HAP-1 (cell line): ENCODE measurements around the gene DGKA.
A peak's percentile ranks its signal among the peaks of the same experiment; 100 is the strongest.
"Not testable (repeated sequence)": the region's sequence is repeated elsewhere in the genome, so short reads cannot be mapped to it uniquely, and the experiment has no call there.

Source experiments
- DNase-seq, 2 experiments: peaks; one replicate each; pipeline ENCODE4 v3.0.0-alpha.2; 2016 to 2020; ENCODE audit warnings: low spot score in 2 of 2
- H3K27me3 ChIP-seq: fragments of 250-450 bp; sonication (Bioruptor Pico); 2 replicates; pipeline ENCODE4 v1.5.1; 2020; ENCODE audit warnings: low read depth, mild to moderate bottlenecking, moderate library complexity
- H3K36me3 ChIP-seq: fragments of 250-450 bp; sonication (Bioruptor Pico); replicated peaks from 2 replicates; pipeline ENCODE4 v1.5.1; 2020; ENCODE audit warnings: mild to moderate bottlenecking
- H3K4me1 ChIP-seq: fragments of 250-450 bp; sonication (Bioruptor Pico); 2 replicates; pipeline ENCODE4 v1.5.1; 2020; ENCODE audit warnings: mild to moderate bottlenecking
- H3K4me3 ChIP-seq: fragments of 250-450 bp; sonication (Bioruptor Pico); 2 replicates; pipeline ENCODE4 v1.5.1; 2020; ENCODE audit warnings: mild to moderate bottlenecking, moderate library complexity
- H3K9me3 ChIP-seq: fragments of 250-450 bp; sonication (Bioruptor Pico); 2 replicates; pipeline ENCODE4 v1.5.1; 2020; ENCODE audit warnings: mild to moderate bottlenecking, moderate library complexity
- in situ Hi-C: fragments of 300-500 bp; cut with MboI; formaldehyde crosslinking; loops from 3 replicates; pipeline ENCODE4 v1.14.3; 2020; ENCODE audit warnings: low sequenced_read_pairs, inconsistent platforms, mixed read lengths

DGKA gene

DNA sequence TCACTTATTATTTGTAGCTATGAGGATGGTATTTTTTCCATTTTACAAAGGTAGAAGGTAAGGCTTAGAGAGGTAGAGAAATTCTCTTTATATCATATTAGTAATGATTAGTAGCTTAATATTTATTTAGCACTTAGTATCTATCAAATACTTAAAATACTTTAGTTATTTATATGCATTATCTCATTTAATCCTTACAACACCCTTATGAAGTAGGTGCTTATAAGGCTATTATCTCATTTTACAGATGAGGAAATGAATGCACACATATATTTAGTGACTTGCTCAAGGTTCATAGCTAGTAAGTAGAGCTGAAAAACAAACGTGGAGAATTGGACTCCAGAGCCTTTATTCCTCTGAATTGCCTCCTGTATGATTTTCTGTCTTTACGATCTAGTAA lies 53.9 kb downstream of the DGKA start:
- H3K27me3 ChIP-seq: no peaks in the 10 kb centered on the region
- no peak overlapping the region for H3K4me3 ChIP-seq
- DNase-seq: no peak
- no peaks in the 10 kb centered on the region for H3K4me1 ChIP-seq
- peaks cover 26% of the 10 kb centered on the region for H3K36me3 ChIP-seq
- in situ Hi-C loops: no loop called here
- no peaks in the 10 kb centered on the region for H3K9me3 ChIP-seq

DNA sequence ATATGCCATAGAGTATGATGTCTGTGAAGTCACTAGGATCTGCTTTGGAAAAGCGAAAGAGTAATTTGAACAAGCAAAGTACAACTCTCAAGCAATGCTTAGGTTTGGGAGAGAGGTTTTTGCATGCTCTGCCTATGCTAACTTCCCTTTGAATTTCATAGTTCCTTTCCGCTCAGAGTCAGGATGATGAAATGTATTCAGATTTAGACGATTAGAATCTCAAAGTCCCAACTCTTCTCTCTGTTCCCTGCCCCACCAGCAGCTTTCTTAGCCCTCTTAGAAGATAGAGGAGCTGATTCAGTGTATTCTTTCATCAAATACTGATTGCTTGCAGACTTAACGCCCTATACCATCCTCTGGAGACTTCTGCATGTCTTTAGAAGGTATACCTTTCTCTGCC lies 54.4 kb downstream of the DGKA start:
- in situ Hi-C loops: no loop called here
- H3K4me3 ChIP-seq: no peak overlapping the region
- DNase-seq: no peak
- H3K36me3 ChIP-seq: peaks cover 30% of the 10 kb centered on the region
- no peaks in the 10 kb centered on the region for H3K9me3 ChIP-seq
- no peaks in the 10 kb centered on the region for H3K4me1 ChIP-seq
- no peaks in the 10 kb centered on the region for H3K27me3 ChIP-seq

DNA sequence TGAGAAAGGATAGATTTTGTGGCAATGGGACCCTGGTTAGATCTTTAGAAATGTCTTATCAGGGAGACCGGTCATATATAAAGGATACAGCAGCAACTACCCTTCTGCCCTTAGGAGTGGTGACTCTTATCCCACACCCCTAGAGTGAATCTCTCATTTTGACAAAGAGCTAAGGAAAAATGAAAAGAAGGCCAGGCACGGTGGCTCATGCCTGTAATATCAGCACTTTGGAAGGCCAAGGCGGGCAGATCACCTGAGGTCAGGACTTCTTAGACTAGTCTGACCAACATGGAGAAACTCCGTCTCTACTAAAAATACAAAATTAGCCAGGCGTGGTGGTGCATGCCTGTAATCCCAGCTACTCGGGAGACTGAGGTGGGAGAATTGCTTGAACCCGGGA lies 55.0 kb downstream of the DGKA start:
- H3K36me3 ChIP-seq: peaks cover 31% of the 10 kb centered on the region
- in situ Hi-C loops, DNase-seq, H3K27me3 ChIP-seq, H3K4me1 ChIP-seq, H3K9me3 ChIP-seq, H3K4me3 ChIP-seq: not testable (repeated sequence)

DNA sequence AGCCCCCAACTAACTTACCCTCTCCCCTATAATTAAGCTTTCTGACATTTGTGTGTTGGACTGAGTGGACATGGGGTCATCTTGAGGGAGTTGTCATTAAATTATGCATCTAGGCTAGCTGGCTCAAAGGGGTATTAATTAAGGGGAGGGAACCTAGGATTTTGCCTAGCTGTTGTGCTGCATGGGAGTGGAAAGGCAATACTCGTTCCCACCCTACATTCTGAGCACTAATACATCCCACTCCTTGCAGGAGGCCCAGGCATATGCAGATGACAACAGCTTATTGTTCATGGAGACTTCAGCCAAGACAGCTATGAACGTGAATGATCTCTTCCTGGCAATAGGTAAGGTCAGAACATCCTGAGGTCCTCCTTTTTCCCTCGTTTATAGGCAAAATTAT lies 60.1 kb downstream of the DGKA start:
- in situ Hi-C loops: no loop called here
- DNase-seq: no peak
- H3K9me3 ChIP-seq: no peaks in the 10 kb centered on the region
- no peaks in the 10 kb centered on the region for H3K4me1 ChIP-seq
- no peaks in the 10 kb centered on the region for H3K27me3 ChIP-seq
- no peak overlapping the region for H3K4me3 ChIP-seq
- H3K36me3 ChIP-seq: peaks cover 64% of the 10 kb centered on the region

DNA sequence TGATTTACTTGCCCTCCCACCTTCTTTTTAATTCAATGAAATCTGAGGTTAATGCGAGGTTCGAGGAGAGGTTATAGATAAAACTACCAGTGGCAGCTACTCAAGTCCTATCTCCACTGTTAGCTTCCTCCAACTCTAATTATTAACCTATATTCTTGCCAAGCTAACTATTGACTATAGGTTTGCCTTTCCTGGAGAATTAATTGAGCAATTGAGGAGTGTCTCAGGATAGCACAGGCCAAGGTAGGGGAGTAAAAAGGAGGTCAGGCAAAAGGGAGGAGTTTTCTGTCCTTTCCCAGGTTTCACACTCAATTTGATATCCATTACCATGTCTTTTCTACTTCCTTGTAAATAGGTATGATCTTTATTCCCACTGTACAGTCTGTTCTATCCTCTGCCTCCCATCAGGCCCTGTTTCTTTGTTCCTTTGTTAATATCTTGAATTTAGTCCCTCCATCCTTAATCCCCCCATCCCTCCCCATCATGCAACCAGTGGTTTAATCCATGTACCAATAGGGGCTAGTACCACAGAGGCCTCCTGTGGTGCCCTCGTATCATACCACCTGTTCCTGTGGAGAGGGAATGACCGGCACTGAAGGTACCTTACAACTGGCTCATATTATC lies 62.4 kb downstream of the DGKA start:
- Histone ChIP-seq H3K36me3 (peaks cover 55% of the 10 kb centered on the region), H3K9me3 (no peaks in the 10 kb centered on the region), H3K4me1 (no peaks in the 10 kb centered on the region; the same call in 1 of the 2 replicates), H3K4me3 (no peak overlapping the region), H3K27me3 (no peaks in the 10 kb centered on the region)
- no peak for DNase-seq
- in situ Hi-C loops: no loop called here

DNA sequence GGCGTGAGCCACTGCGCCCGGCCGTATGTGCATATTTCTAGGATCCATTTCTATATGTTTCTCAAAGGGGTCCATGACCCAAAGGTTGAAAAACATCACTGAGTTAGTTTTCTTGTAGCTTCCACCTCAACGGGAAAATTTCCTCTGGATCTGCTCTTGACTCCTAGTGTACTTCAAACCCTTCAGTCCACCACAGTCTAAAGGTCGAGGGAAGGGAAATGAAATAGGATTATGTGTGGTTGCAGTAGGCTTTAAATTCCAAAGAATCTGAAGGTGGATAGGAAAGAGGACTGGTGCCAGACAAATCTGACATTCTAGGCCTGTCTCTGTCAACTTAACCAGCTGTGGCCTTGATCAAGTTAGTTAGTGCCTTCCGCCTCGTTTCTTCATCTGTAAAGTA lies 64.4 kb downstream of the DGKA start:
- in situ Hi-C loops: no loop called here
- H3K27me3 ChIP-seq: no peaks in the 10 kb centered on the region
- DNase-seq: no peak
- no peak overlapping the region for H3K4me3 ChIP-seq
- peaks cover 42% of the 10 kb centered on the region for H3K36me3 ChIP-seq
- no peaks in the 10 kb centered on the region; the same call in 1 of the 2 replicates for H3K4me1 ChIP-seq
- no peaks in the 10 kb centered on the region for H3K9me3 ChIP-seq

DNA sequence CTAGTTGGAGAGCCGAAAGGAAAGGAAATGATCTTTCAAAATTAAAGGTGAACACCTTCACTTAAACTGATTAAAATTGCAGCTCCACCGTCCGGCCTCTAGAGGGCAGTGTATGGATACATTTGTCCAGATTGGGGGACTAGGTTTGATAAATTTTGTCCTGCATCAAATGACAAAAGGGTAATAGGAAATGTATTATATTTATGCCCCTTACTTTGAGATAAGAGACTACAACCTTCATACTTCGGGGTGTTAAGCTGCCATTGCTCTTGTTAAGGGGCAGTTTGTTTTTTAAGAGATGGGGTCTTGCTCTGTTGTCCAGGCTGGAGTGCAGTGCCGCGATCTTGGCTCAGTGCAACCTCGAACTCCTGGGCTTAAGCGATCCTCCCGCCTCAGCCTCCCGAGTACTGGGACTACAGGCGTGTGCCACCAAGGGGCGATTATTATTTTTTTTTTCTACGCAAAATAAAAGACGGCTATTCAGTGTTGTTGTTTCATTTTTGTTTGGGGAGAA lies 65.3 kb downstream of the DGKA start:
- Histone ChIP-seq H3K27me3 (no peaks in the 10 kb centered on the region), H3K36me3 (peaks cover 33% of the 10 kb centered on the region), H3K4me1 (no peaks in the 10 kb centered on the region; the same call in 1 of the 2 replicates), H3K9me3 (no peaks in the 10 kb centered on the region), H3K4me3 (peak overlapping the region; percentile 60)
- in situ Hi-C loops: no loop called here
- DNase-seq: peak; percentile 59 to 68

DNA sequence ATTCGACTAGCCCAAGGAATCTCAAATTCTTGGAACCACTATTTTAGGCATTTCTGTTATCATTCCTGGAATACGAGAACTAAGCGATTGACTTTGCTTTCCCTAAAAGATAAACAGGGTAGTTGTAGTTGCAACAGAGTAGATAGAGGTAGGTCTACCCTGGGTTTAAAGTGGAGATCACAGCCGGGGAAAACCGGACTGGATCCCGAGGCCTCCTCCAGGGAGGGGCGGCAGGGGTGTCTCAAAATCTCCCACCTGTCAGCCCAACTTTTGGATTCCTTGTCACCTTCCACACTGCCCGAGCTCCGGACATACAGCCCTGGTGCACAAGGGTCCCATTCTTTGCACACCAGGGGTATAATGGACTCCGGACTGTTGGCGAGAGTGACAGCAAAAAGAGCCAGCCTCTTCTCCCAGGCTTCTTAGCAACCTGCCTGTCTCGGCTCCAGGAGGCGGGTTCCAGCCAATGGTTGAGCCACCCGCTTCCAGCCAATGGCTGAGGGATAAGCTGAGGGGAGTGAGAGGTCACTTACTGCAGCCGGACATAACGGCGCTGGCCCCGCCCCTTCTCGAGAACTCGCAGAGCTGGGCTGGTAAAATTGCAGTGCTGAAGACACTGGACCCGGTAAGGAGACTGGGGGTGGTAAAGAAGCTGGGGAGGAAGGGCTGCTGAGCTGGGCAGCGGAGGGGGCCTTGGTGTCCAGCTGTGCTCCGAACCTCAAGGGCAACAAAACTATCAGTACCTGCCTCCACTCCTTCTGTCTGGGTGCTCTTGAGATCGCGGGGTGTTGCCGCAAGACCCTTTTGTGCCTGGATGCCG lies 66.0 kb downstream of the DGKA start, which contains the start of gene SUOX:
TSS of gene SUOX (plus strand) at position 562 of the 820 bp plus-strand sequence. CDS start 4,946 bp downstream, outside the sequence.
- no peaks in the 10 kb centered on the region for H3K27me3 ChIP-seq
- peaks cover 28% of the 10 kb centered on the region for H3K36me3 ChIP-seq
- peak within 1 kb of the TSS; percentile 60 for H3K4me3 ChIP-seq
- peak; percentile 96 to 97 for DNase-seq
- H3K4me1 ChIP-seq: no peaks in the 10 kb centered on the region; the same call in 1 of the 2 replicates
- no peaks in the 10 kb centered on the region for H3K9me3 ChIP-seq
- in situ Hi-C loops: no loop called here

DNA sequence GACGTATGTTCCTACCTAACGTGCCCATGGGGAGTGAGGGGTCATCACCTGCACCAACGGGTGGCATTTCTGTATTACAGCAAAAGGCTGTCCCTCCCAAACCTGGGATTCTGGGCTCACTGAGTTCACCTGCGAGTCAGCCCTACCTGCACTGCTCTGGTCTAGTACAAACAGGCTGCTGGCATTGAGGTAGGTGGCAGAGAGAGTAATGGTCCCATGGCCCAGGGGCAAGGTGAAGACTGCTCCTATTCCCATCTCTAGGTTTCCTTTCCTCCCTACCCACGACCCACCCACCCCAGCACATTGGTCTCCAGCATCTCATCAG lies 66.5 kb downstream of the DGKA start:
- Histone ChIP-seq H3K4me3 (peak overlapping the region; percentile 60), H3K27me3 (no peaks in the 10 kb centered on the region), H3K36me3 (peaks cover 22% of the 10 kb centered on the region), H3K9me3 (no peaks in the 10 kb centered on the region), H3K4me1 (no peaks in the 10 kb centered on the region; the same call in 1 of the 2 replicates)
- DNase-seq: no peak
- in situ Hi-C loops: no loop called here

DNA sequence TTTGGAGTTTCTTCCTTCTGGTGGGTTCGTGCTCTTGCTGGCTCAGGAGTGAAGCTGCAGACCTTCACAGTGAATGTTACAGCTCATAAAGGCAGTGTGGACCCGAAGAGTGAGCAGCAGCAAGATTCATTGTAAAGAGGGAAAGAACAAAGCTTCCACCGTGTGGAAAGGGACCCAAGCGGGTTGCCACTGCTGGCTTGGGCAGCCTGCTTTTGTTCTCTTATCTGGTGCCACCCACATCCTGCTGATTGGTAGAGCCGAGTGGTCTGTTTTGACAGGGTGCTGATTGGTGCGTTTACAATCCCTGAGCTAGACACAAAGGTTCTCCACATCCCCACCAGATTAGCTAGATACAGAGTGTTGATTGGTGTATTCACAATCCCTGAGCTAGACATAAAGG lies 68.6 kb downstream of the DGKA start:
- H3K4me3 ChIP-seq, H3K9me3 ChIP-seq, H3K36me3 ChIP-seq, DNase-seq, H3K27me3 ChIP-seq, H3K4me1 ChIP-seq, in situ Hi-C loops: not testable (repeated sequence)

DNA sequence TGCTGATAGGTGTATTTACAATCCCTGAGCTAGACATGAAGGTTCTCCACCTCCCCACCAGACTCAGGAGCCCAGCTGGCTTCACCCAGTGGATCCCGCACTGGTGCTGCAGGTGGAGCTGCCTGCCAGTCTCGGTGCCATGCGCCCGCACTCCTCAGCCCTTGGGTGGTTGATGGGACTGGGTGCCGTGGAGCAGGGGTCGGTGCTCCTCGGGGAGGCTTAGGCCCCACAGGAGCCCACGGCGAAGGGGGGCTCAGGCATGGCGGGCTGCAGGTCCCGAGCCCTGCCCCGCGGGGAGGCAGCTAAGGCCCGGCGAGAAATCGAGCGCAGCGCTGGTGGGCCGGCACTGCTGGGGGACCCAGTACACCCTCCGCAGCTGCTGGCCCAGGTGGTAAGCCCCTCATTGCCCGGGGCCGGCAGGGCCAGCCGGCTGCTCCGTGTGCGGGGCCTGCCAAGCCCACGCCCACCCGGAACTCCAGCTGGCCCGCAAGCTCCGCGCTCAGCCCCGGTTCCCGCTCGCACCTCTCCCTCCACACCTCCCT lies 69.1 kb downstream of the DGKA start:
- DNase-seq, H3K27me3 ChIP-seq, in situ Hi-C loops, H3K36me3 ChIP-seq, H3K4me1 ChIP-seq, H3K4me3 ChIP-seq, H3K9me3 ChIP-seq: not testable (repeated sequence)

DNA sequence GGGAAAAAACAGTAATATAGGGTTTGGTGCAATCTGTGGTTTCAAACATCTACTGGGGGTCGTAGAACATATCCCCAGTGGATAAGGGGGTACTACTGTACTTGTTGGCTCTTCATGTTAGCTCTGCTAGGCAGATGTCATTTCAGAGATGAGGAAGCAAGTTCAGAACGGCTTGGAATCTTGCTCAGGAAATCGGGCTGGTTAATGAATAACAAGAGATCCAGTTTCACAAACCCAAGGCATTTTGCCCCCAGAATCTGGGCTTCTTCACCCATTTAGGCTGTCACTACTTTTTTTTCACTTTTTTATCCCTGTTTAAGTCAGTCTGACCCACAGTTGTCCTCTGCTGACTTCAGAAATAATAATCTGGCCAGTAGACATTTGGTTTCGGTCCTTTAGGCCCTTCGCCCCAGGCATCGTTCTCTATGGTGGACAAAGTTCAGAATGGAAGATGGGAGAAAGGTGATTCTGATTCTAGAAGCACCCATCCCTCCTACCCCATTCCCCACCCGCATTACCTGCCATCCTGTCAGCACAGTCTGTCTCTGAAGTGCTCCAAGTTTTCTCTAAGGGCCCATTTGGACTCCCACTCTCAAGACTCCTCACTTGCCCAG lies 70.6 kb downstream of the DGKA start:
- Histone ChIP-seq H3K9me3 (no peaks in the 10 kb centered on the region), H3K4me3 (no peak overlapping the region), H3K27me3 (no peaks in the 10 kb centered on the region), H3K4me1 (no peaks in the 10 kb centered on the region; the same call in 1 of the 2 replicates), H3K36me3 (no peaks in the 10 kb centered on the region)
- in situ Hi-C loops: no loop called here
- DNase-seq: no peak

DNA sequence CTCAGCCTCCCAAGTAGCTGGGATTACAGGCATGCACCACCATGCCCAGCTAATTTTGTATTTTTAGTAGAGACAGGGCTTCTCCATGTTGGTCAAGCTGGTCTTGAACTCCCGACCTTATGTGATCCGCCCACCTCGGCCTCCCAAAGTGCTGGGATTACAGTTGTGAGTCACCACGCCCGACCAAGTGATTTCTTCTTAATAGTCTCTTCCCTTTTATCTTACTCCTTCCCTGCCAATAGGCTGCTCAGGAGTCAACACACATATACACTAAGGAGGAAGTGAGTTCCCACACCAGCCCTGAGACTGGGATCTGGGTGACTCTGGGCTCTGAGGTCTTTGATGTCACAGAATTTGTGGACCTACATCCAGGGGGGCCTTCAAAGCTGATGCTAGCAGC lies 72.4 kb downstream of the DGKA start:
- in situ Hi-C loops, H3K36me3 ChIP-seq, H3K4me3 ChIP-seq, H3K9me3 ChIP-seq, H3K27me3 ChIP-seq, DNase-seq, H3K4me1 ChIP-seq: not testable (repeated sequence)
